OCI-LY1 (cell line): ENCODE measurements around the gene KBTBD13.
A peak's percentile ranks its signal among the peaks of the same experiment; 100 is the strongest.

ENCODE experiments used
- H2AFZ ChIP-seq: fragments of 200-600 bp; sonication (generic), shearing (Covaris generic); 2 replicates; pipeline ENCODE4 v1.6.0; 2014; ENCODE audit warnings: antibody characterized with exemption, mild to moderate bottlenecking, low read length
- H3F3A ChIP-seq: fragments of 200-600 bp; sonication (generic), shearing (Covaris generic); 2 replicates; pipeline ENCODE4 v1.6.0; 2014; ENCODE audit warnings: mild to moderate bottlenecking, antibody characterized with exemption, low read length, moderate library complexity; ENCODE audit not compliant: insufficient read depth
- H3K27ac ChIP-seq: fragments of 200-600 bp; sonication (generic); 2 replicates; pipeline ENCODE4 v1.5.1; 2014; ENCODE audit warnings: low read length, mixed run types, mild to moderate bottlenecking, low read depth; ENCODE audit not compliant: poor library complexity, severe bottlenecking
- H3K27me3 ChIP-seq: fragments of 200-600 bp; sonication (generic); 2 replicates; pipeline ENCODE4 v1.6.0; 2014; ENCODE audit warnings: antibody characterized with exemption, mild to moderate bottlenecking, low read length, moderate library complexity; ENCODE audit not compliant: insufficient read depth
- H3K36me3 ChIP-seq: fragments of 200-600 bp; sonication (generic); 2 replicates; pipeline ENCODE4 v1.6.1; 2014; ENCODE audit warnings: mild to moderate bottlenecking, antibody characterized with exemption, low read length, moderate library complexity, mixed read lengths; ENCODE audit not compliant: insufficient read depth
- H3K4me1 ChIP-seq: fragments of 200-600 bp; sonication (generic); 2 replicates; pipeline ENCODE4 v1.5.1; 2014; ENCODE audit warnings: mild to moderate bottlenecking, low read length, moderate library complexity; ENCODE audit not compliant: insufficient read depth, severe bottlenecking
- H3K4me2 ChIP-seq: fragments of 200-600 bp; sonication (generic), shearing (Covaris generic); 2 replicates; pipeline ENCODE4 v1.6.1; 2014; ENCODE audit warnings: low read length
- H3K4me3 ChIP-seq: fragments of 200-600 bp; sonication (generic); 2 replicates; pipeline ENCODE4 v1.5.1; 2014; ENCODE audit warnings: low read length, low read depth, mild to moderate bottlenecking, mixed read lengths; ENCODE audit not compliant: poor library complexity, severe bottlenecking
- H3K79me2 ChIP-seq: fragments of 200-600 bp; shearing (Covaris generic); 2 replicates; pipeline ENCODE4 v1.6.1; 2016; ENCODE audit warnings: mixed run types, low read length, mixed read lengths; ENCODE audit not compliant: insufficient read depth
- H3K9ac ChIP-seq: fragments of 200-600 bp; sonication (generic), shearing (Covaris generic); 2 replicates; pipeline ENCODE4 v1.6.1; 2014; ENCODE audit warnings: mild to moderate bottlenecking, low read length, mixed read lengths
- H3K9me2 ChIP-seq: fragments of 200-600 bp; sonication (generic), shearing (Covaris generic); 2 replicates; pipeline ENCODE4 v1.6.1; 2014; ENCODE audit warnings: low read depth, mild to moderate bottlenecking, low read length, mixed read lengths
- H3K9me3 ChIP-seq: fragments of 200-600 bp; shearing (Covaris generic); 2 replicates; pipeline ENCODE4 v1.6.1; 2014; ENCODE audit warnings: low read length, mixed read lengths
- H4K20me1 ChIP-seq: fragments of 200-600 bp; sonication (generic), shearing (Covaris generic); 2 replicates; pipeline ENCODE4 v1.6.0; 2016; ENCODE audit warnings: mild to moderate bottlenecking, low read length; ENCODE audit not compliant: insufficient read depth
- EZH2 ChIP-seq: fragments of 200-600 bp; sonication (generic), shearing (Covaris generic); IDR thresholded peaks from 2 replicates; pipeline ENCODE4 v1.8.0; 2017; ENCODE audit warnings: borderline replicate concordance, mixed run types, mild to moderate bottlenecking, antibody characterized with exemption, low read length, moderate library complexity, mixed read lengths
- TF ChIP-seq, protein P1 (sequence below): fragments of 200-600 bp; sonication (generic), shearing (Covaris generic); IDR thresholded peaks from 2 replicates; pipeline ENCODE4 v1.5.1; 2017; ENCODE audit warnings: mild to moderate bottlenecking, antibody characterized with exemption, low read length, moderate library complexity, mixed read lengths

The KBTBD13 gene

GRCh38 chr15:65044724-65045481 is 31.6 kb upstream of the KBTBD13 start, which contains the start of gene SLC51B:
TSS of gene SLC51B (plus strand) at chr15:65045387. CDS start at chr15:65050005, 4,618 bp downstream.
- Histone ChIP-seq H3K4me1 (peaks cover 10% of the 10 kb centered on the region), H2AFZ (no peak within 1 kb of the TSS), H3K9me3 (no peaks in the 10 kb centered on the region), H3F3A (no peaks in the 10 kb centered on the region), H3K9ac (no peak within 1 kb of the TSS), H3K4me3 (no peak within 1 kb of the TSS), H4K20me1 (no peaks in the 10 kb centered on the region), H3K79me2 (no peaks in the 10 kb centered on the region), H3K4me2 (no peak within 1 kb of the TSS), H3K27me3 (no peaks in the 10 kb centered on the region; the same call in 1 of the 2 replicates), H3K27ac (no peak within 1 kb of the TSS), H3K9me2 (no peaks in the 10 kb centered on the region), H3K36me3 (no peaks in the 10 kb centered on the region)
- TF ChIP-seq, protein P1, sequence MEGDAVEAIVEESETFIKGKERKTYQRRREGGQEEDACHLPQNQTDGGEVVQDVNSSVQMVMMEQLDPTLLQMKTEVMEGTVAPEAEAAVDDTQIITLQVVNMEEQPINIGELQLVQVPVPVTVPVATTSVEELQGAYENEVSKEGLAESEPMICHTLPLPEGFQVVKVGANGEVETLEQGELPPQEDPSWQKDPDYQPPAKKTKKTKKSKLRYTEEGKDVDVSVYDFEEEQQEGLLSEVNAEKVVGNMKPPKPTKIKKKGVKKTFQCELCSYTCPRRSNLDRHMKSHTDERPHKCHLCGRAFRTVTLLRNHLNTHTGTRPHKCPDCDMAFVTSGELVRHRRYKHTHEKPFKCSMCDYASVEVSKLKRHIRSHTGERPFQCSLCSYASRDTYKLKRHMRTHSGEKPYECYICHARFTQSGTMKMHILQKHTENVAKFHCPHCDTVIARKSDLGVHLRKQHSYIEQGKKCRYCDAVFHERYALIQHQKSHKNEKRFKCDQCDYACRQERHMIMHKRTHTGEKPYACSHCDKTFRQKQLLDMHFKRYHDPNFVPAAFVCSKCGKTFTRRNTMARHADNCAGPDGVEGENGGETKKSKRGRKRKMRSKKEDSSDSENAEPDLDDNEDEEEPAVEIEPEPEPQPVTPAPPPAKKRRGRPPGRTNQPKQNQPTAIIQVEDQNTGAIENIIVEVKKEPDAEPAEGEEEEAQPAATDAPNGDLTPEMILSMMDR: no peak
- no peak for TF ChIP-seq EZH2

DNA sequence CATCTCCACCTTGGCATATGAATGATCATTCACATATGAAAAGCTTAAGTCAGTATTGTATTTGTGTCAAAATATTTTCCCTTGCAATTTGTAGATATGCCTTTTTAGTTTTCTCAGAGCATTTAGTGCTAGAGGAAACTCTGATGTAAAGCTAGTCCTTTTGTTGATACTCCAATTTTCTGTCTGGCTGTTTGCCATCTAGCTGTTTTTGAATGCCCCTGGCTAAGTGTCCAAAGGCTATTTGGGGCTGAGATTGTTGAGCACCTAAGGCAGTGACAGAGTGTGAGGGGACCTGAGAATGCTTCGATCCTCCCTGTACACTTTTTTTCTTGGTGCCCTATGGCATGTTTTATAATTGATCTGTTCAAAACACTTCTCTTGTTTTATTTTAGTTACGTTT is 28.3 kb upstream of the KBTBD13 start:
- Histone ChIP-seq H3K9me2 (no peaks in the 10 kb centered on the region), H3K27me3 (no peaks in the 10 kb centered on the region)

GRCh38 chr15:65049418-65049840 is 27.1 kb upstream of the KBTBD13 start:
- H3K4me1 ChIP-seq: peaks cover 12% of the 10 kb centered on the region
- H3K4me2 ChIP-seq: peak overlapping the region; percentile 65
- H3F3A ChIP-seq: no peaks in the 10 kb centered on the region
- peak overlapping the region; percentile 38 for H3K4me3 ChIP-seq
- no peaks in the 10 kb centered on the region for H3K27me3 ChIP-seq
- H3K79me2 ChIP-seq: no peaks in the 10 kb centered on the region
- no peak for TF ChIP-seq EZH2
- TF ChIP-seq, protein P1: no peak
- H4K20me1 ChIP-seq: no peaks in the 10 kb centered on the region
- no peaks in the 10 kb centered on the region for H3K9me3 ChIP-seq
- H3K9ac ChIP-seq: no peak overlapping the region
- no peaks in the 10 kb centered on the region for H3K36me3 ChIP-seq
- H3K9me2 ChIP-seq: no peaks in the 10 kb centered on the region
- H2AFZ ChIP-seq: no peak overlapping the region
- no peak overlapping the region for H3K27ac ChIP-seq

More for the DNA sequence above, 28.3 kb upstream of the KBTBD13 start:
- Histone ChIP-seq H3K27ac (no peak overlapping the region), H3F3A (no peaks in the 10 kb centered on the region), H3K4me2 (no peak overlapping the region), H3K4me3 (no peak overlapping the region), H2AFZ (no peak overlapping the region), H4K20me1 (no peaks in the 10 kb centered on the region), H3K9me3 (no peaks in the 10 kb centered on the region), H3K9ac (no peak overlapping the region), H3K79me2 (no peaks in the 10 kb centered on the region), H3K36me3 (no peaks in the 10 kb centered on the region), H3K4me1 (peaks cover 12% of the 10 kb centered on the region)
- TF ChIP-seq EZH2: no peak
- TF ChIP-seq, protein P1: no peak
